ENCODE data around the gene WWOX.

The WWOX gene

GRCh38 chr16:79061181-79061580 lies 961.7 kb downstream of the WWOX start:
- Mint-ChIP-seq H3K36me3 (ENCODE audit: low read depth) (no peaks in the 10 kb centered on the region), H3K27me3 (ENCODE audit: low read depth) (peaks cover 5% of the 10 kb centered on the region), H3K9me3 (no peaks in the 10 kb centered on the region), H3K4me3 (no peak overlapping the region), H3K27ac (no peak overlapping the region), H3K4me1 (ENCODE audit: low read depth) (no peaks in the 10 kb centered on the region)

- H3K36me3 Mint-ChIP-seq (ENCODE audit: low read depth) = no peaks in the 10 kb centered on the region
- no peak overlapping the region for H3K27ac Mint-ChIP-seq
- no peaks in the 10 kb centered on the region for H3K9me3 Mint-ChIP-seq
- H3K4me3 Mint-ChIP-seq = no peak overlapping the region
- H3K27me3 Mint-ChIP-seq (ENCODE audit: low read depth) = peaks cover 5% of the 10 kb centered on the region
- no peaks in the 10 kb centered on the region for H3K4me1 Mint-ChIP-seq (ENCODE audit: low read depth)
Measured at GRCh38 chr16:79062336-79062735, 962.9 kb downstream of the WWOX start.

DNA sequence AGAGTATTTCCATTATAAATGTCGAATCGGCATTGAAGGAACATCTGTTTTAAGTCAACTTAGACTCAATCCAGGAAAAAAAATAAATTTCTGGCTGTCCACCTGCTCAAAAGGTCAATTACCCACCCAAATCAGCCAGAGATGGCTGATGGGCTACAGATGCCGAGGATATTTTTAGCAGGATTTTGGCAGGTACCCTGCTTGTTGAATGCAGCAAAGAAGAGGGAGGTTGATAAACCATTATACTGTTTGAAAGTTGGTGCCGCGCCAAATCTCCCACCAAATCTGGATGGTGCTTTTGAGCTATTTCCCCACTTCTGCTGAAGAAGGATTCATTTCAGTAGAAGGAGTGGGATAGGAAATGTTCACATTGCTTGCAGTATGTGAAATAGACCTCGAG lies 963.4 kb downstream of the WWOX start:
- Mint-ChIP-seq H3K36me3 (ENCODE audit: low read depth) (no peaks in the 10 kb centered on the region), H3K4me1 (ENCODE audit: low read depth) (no peaks in the 10 kb centered on the region), H3K9me3 (no peaks in the 10 kb centered on the region), H3K27me3 (ENCODE audit: low read depth) (peaks cover 5% of the 10 kb centered on the region), H3K4me3 (no peak overlapping the region), H3K27ac (no peak overlapping the region)

DNA sequence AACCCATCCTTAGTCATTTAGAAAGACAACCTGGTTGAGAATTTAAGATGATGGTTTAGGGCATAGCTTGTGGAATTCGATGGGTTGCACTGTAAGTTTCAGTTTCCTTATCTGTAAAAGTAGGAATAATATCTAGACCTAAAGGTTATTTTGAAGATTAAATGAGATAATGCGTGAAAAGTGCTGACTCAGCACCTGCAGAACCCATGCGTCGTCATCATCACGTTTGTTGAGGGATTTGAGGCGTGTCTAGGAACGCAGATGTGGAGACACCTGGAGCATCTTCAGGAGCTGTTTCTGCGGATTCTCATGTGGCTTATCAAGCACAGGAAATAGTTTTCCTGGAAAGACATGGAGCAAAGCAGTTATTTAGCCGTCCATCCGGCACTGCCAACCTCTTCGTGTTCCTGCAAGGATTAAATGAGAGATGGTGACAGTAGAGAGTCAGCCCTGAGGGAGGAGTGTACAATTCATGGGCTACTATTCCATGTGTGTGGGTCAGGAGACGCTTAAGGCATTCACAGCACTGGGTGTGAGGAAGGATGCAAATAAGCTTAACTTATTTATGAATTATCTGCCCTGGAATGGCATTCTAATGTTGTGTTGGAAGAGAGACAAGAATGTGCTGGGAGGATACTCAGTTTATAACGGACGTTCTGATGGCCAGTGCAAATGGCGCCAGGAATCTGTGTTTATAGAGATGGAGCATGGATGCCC lies 965.0 kb downstream of the WWOX start:
- Mint-ChIP-seq H3K4me1 (ENCODE audit: low read depth) (peaks cover under 1% of the 10 kb centered on the region), H3K4me3 (no peak overlapping the region), H3K36me3 (ENCODE audit: low read depth) (no peaks in the 10 kb centered on the region), H3K9me3 (no peaks in the 10 kb centered on the region), H3K27ac (no peak overlapping the region), H3K27me3 (ENCODE audit: low read depth) (peaks cover 5% of the 10 kb centered on the region)

- Mint-ChIP-seq H3K27ac (no peak overlapping the region), H3K27me3 (ENCODE audit: low read depth) (peaks cover 5% of the 10 kb centered on the region), H3K4me1 (ENCODE audit: low read depth) (peaks cover 7% of the 10 kb centered on the region), H3K9me3 (no peaks in the 10 kb centered on the region), H3K4me3 (no peak overlapping the region), H3K36me3 (ENCODE audit: low read depth) (no peaks in the 10 kb centered on the region)
Measured at GRCh38 chr16:79066561-79066960, 967.1 kb downstream of the WWOX start.

GRCh38 chr16:79067600-79067999 lies 968.1 kb downstream of the WWOX start:
- no peaks in the 10 kb centered on the region for H3K9me3 Mint-ChIP-seq
- H3K36me3 Mint-ChIP-seq (ENCODE audit: low read depth) = no peaks in the 10 kb centered on the region
- no peaks in the 10 kb centered on the region for H3K27me3 Mint-ChIP-seq (ENCODE audit: low read depth)
- no peak overlapping the region for H3K4me3 Mint-ChIP-seq
- H3K27ac Mint-ChIP-seq = no peak overlapping the region
- peaks cover 7% of the 10 kb centered on the region for H3K4me1 Mint-ChIP-seq (ENCODE audit: low read depth)

- Mint-ChIP-seq H3K36me3 (ENCODE audit: low read depth) (no peaks in the 10 kb centered on the region), H3K4me1 (ENCODE audit: low read depth) (peaks cover 14% of the 10 kb centered on the region), H3K4me3 (no peak overlapping the region), H3K27ac (no peak overlapping the region), H3K27me3 (ENCODE audit: low read depth) (no peaks in the 10 kb centered on the region), H3K9me3 (no peaks in the 10 kb centered on the region)
Measured at GRCh38 chr16:79069121-79069520, 969.7 kb downstream of the WWOX start.

DNA sequence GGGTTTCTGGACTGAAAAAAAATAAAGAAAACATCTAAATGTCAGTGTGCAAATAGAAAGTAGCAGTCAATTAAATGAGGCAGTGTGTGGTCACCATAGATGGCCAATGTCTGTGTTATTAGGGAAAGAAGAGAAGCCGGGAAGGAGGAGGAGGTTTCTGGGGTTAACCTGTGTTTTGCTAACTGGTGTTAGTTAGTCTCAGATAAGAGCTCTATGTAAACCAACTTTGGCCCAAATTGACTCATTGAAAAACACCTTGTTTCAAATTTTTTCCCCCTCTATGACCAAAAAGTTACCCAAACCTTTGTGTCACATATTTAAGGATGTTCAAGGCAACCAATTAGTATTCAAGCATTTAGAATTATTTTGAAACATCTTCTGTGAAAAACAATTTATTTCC lies 970.2 kb downstream of the WWOX start:
- H3K36me3 Mint-ChIP-seq (ENCODE audit: low read depth) = no peaks in the 10 kb centered on the region
- H3K27ac Mint-ChIP-seq = peak overlapping the region; percentile 64
- H3K27me3 Mint-ChIP-seq (ENCODE audit: low read depth) = no peaks in the 10 kb centered on the region
- H3K9me3 Mint-ChIP-seq = no peaks in the 10 kb centered on the region
- H3K4me3 Mint-ChIP-seq = no peak overlapping the region
- H3K4me1 Mint-ChIP-seq (ENCODE audit: low read depth) = peaks cover 15% of the 10 kb centered on the region

GRCh38 chr16:79071424-79071823 lies 972.0 kb downstream of the WWOX start:
- no peaks in the 10 kb centered on the region for H3K9me3 Mint-ChIP-seq
- H3K27ac Mint-ChIP-seq = no peak overlapping the region
- no peaks in the 10 kb centered on the region for H3K36me3 Mint-ChIP-seq (ENCODE audit: low read depth)
- no peaks in the 10 kb centered on the region for H3K27me3 Mint-ChIP-seq (ENCODE audit: low read depth)
- no peak overlapping the region for H3K4me3 Mint-ChIP-seq
- H3K4me1 Mint-ChIP-seq (ENCODE audit: low read depth) = peaks cover 28% of the 10 kb centered on the region

GRCh38 chr16:79072517-79072916 lies 973.1 kb downstream of the WWOX start:
- Mint-ChIP-seq H3K27ac (no peak overlapping the region), H3K9me3 (no peaks in the 10 kb centered on the region), H3K36me3 (ENCODE audit: low read depth) (no peaks in the 10 kb centered on the region), H3K4me3 (no peak overlapping the region), H3K27me3 (ENCODE audit: low read depth) (no peaks in the 10 kb centered on the region), H3K4me1 (ENCODE audit: low read depth) (peaks cover 36% of the 10 kb centered on the region)

DNA sequence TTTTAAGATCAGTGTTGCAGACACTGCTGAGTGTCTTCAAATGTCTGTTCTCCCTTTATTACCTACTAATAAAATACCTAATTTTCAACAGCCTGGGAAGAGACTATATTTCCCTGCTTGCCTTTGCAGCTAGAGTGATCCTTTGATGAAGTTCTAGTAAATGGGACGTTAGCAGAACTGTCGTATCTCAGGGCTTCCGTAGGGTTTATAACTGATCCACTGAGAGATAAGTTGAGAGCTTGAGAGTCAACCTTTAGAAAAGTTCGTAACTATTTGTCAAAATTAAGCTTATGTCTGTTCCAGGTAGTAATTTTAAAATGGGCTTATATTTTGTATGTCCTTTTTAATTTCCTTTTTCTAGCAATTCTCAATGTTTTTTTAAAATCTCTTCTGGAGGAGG lies 974.1 kb downstream of the WWOX start:
- Mint-ChIP-seq H3K9me3 (no peaks in the 10 kb centered on the region), H3K27ac (peak overlapping the region; percentile 49), H3K4me1 (ENCODE audit: low read depth) (peaks cover 46% of the 10 kb centered on the region), H3K36me3 (ENCODE audit: low read depth) (peaks cover 2% of the 10 kb centered on the region), H3K4me3 (peak overlapping the region; percentile 50), H3K27me3 (ENCODE audit: low read depth) (no peaks in the 10 kb centered on the region)

DNA sequence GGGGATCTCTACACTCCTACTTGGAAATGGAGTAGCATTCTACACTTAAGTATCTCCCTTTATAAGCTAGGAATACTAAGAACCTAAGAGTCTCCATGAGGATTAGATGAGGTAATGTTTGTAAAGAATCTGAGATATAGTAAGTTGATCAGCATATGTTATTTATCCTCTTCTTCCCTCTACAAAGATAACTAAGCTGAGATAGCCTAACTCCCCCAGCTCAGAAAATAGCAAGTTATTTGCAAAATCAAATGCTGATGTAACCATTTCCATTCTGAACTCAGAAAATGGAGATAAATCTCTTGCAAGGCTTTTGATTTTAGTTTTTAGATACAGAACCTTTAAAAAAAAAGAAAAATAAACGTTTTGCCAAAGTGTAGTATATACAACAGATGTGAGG lies 975.1 kb downstream of the WWOX start:
- Mint-ChIP-seq H3K36me3 (ENCODE audit: low read depth) (peaks cover 4% of the 10 kb centered on the region), H3K27me3 (ENCODE audit: low read depth) (no peaks in the 10 kb centered on the region), H3K4me3 (no peak overlapping the region), H3K9me3 (no peaks in the 10 kb centered on the region), H3K27ac (no peak overlapping the region), H3K4me1 (ENCODE audit: low read depth) (peaks cover 46% of the 10 kb centered on the region)

DNA sequence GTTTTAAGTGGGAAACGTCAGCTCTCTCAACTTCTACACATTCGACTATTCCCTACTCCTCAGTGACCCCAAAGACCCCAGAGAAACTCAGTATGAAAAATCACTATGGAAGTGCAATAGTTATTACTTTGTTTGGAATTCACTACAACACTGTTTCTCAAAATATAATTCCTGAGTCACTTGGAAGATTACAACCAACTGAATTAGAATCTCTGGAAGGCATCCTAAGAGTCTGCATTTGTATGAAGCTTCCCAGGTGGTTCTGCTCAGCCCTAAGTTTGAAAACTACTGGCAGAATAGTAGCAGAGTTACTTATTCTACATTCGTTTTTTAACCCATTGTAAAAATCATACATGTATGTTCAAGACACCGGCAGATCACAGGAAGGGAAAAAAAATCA lies 975.5 kb downstream of the WWOX start:
- no peak overlapping the region for H3K27ac Mint-ChIP-seq
- H3K36me3 Mint-ChIP-seq (ENCODE audit: low read depth) = peaks cover 4% of the 10 kb centered on the region
- peaks cover 46% of the 10 kb centered on the region for H3K4me1 Mint-ChIP-seq (ENCODE audit: low read depth)
- no peaks in the 10 kb centered on the region for H3K9me3 Mint-ChIP-seq
- no peak overlapping the region for H3K4me3 Mint-ChIP-seq
- H3K27me3 Mint-ChIP-seq (ENCODE audit: low read depth) = no peaks in the 10 kb centered on the region

GRCh38 chr16:79076047-79076767 lies 976.8 kb downstream of the WWOX start:
- peaks cover 41% of the 10 kb centered on the region for H3K4me1 Mint-ChIP-seq (ENCODE audit: low read depth)

DNA sequence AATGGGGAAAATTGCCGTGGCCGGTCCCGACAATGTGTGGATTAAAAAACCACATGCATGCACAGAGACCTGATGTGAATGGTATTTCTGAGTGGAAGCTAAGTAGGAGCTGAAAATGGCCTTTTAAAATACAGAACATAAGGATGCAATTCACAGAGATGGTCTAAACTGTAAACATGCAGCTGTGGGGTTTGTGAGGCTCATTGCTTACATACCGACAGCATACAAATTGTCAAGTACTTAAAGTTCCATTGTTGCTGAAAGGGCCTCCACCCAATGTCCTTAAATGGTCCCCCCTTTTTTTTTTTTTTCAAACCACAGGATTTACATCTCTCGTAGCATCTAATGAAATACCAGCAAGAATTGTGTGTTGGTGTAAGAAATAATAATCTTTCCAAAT lies 977.9 kb downstream of the WWOX start:
- Mint-ChIP-seq H3K4me1 (ENCODE audit: low read depth) (peaks cover 46% of the 10 kb centered on the region), H3K4me3 (no peak overlapping the region), H3K36me3 (ENCODE audit: low read depth) (peaks cover 4% of the 10 kb centered on the region), H3K27ac (no peak overlapping the region), H3K27me3 (ENCODE audit: low read depth) (peaks cover 5% of the 10 kb centered on the region), H3K9me3 (no peaks in the 10 kb centered on the region)

More at GRCh38 chr16:79076047-79076767, 976.8 kb downstream of the WWOX start:
- H3K9me3 Mint-ChIP-seq = no peaks in the 10 kb centered on the region
- H3K27ac Mint-ChIP-seq = peak overlapping the region; percentile 76
- peak overlapping the region; percentile 49 for H3K4me3 Mint-ChIP-seq
- H3K36me3 Mint-ChIP-seq (ENCODE audit: low read depth) = peaks cover 4% of the 10 kb centered on the region
- H3K27me3 Mint-ChIP-seq (ENCODE audit: low read depth) = peaks cover 4% of the 10 kb centered on the region
